Activated CD8-positive, alpha-beta T cell treated with anti-CD3 and anti-CD28 coated beads, Interleukin-2, amount 10 ng/mL, durations not matched to agents 7 days and 5 days (primary cell): ENCODE results near the gene SGPL1. TPM values are rescaled to one million over a fixed set of nuclear protein-coding genes. Genes with fewer than 3 reads are reported as not detected.

Source experiments
- ATAC-seq: fragments of 150-1000 bp; cut with Tn5 transposase; one replicate; pipeline ENCODE4 v1.10.0; 2021; ENCODE audit warnings: moderate library complexity
- CTCF ChIA-PET: fragments of 350-600 bp; sonication (Branson Sonifier 250); formaldehyde crosslinking; loops from one replicate; lab custom pipeline; 2021; ENCODE audit warnings: antibody characterized with exemption; lab: Charles Lee
- POLR2A ChIA-PET: fragments of 350-600 bp; sonication (Branson Sonifier 250); formaldehyde crosslinking; loops from one replicate; lab custom pipeline; 2021; ENCODE audit warnings: antibody characterized with exemption; lab: Charles Lee
- DNase-seq: peaks from one replicate; pipeline ENCODE4 v3.0.0-alpha.2; 2020
- H3K27ac Mint-ChIP-seq: one replicate; pipeline ENCODE4 v1.8.0; 2021; ENCODE audit warnings: mild to moderate bottlenecking, mixed read lengths
- H3K27me3 Mint-ChIP-seq: one replicate; pipeline ENCODE4 v1.8.0; 2021; ENCODE audit warnings: low read depth, mixed read lengths
- H3K36me3 Mint-ChIP-seq: one replicate; pipeline ENCODE4 v1.8.0; 2021; ENCODE audit warnings: low read depth, mixed read lengths
- H3K4me1 Mint-ChIP-seq: one replicate; pipeline ENCODE4 v1.8.0; 2021; ENCODE audit warnings: low read depth, mixed read lengths
- H3K4me3 Mint-ChIP-seq: one replicate; pipeline ENCODE4 v1.8.0; 2021; ENCODE audit warnings: mild to moderate bottlenecking, mixed read lengths
- H3K9me3 Mint-ChIP-seq: one replicate; pipeline ENCODE4 v1.8.0; 2022; ENCODE audit warnings: mixed read lengths; ENCODE audit not compliant: insufficient read depth
- total RNA-seq, 2 experiments: library from RNA; stranded (reverse); gene quantifications; one replicate each; pipeline ENCODE4 v1.2.3, GENCODE V29; 2021

Gene SGPL1
- total RNA-seq, 2 experiments from 2014 or later: 22.2 to 28.0 TPM

DNA sequence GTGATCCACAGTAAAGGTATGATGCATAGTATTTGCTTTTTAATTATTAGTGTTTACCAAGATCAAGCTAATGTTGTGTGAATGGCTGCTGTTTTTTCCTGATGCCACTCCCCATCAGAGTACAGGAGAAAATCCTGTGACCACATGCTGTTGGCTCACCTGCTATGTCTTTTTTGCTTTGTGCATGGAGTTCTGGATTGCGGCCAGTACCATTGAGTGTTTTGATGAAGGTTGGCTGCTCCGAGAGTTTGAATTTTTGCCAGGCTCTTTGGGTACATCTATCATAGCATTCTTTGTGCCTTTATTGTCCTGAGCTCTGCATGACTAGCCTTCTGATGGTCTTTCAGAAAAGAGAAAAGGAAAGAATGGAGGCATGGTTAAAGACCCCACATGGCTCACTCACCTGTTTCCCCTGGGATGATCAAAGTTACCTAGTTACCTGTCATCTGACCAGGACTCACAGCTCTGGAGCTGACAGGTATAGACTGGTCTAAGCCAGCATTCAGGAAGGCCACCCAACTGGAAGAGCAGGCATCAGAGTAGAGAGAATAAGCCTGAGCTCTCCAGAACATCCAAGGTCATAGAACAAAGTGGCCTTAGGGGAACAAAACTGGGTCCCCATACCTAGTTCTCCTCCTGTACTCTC, 11.8 kb upstream of the SGPL1 start:
- ATAC-seq (no peak), DNase-seq (no peak)
- Mint-ChIP-seq H3K4me3 (no peak overlapping the region), H3K27me3 (peaks cover 23% of the 10 kb centered on the region), H3K4me1 (no peaks in the 10 kb centered on the region), H3K27ac (no peak overlapping the region), H3K9me3 (no peaks in the 10 kb centered on the region), H3K36me3 (no peaks in the 10 kb centered on the region)
- ChIA-PET CTCF (no interaction called here), POLR2A (no interaction called here)

DNA sequence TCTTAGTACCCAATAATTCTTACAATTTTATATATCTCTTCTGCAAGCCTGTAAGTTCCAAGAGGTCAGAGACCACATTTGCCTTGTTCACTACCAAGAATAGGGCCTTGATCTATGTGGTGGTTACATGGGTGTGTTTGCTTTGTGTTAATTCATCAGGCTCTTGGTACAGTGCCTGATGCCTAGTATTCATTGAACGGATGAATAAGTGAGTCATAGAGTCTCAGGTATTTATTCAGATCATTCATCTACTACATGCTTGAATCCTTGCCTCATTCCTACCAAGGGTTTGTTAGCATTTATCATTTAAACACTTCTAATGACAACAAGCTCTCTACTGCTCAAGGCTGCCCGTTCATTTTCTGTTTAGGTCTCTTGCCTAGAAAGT, 11.3 kb upstream of the SGPL1 start:
- Mint-ChIP-seq H3K27ac (no peak overlapping the region), H3K36me3 (no peaks in the 10 kb centered on the region), H3K27me3 (peaks cover 19% of the 10 kb centered on the region), H3K9me3 (no peaks in the 10 kb centered on the region), H3K4me3 (no peak overlapping the region), H3K4me1 (no peaks in the 10 kb centered on the region)
- ATAC-seq: no peak
- ChIA-PET POLR2A (no interaction called here), CTCF (no interaction called here)
- DNase-seq: no peak

DNA sequence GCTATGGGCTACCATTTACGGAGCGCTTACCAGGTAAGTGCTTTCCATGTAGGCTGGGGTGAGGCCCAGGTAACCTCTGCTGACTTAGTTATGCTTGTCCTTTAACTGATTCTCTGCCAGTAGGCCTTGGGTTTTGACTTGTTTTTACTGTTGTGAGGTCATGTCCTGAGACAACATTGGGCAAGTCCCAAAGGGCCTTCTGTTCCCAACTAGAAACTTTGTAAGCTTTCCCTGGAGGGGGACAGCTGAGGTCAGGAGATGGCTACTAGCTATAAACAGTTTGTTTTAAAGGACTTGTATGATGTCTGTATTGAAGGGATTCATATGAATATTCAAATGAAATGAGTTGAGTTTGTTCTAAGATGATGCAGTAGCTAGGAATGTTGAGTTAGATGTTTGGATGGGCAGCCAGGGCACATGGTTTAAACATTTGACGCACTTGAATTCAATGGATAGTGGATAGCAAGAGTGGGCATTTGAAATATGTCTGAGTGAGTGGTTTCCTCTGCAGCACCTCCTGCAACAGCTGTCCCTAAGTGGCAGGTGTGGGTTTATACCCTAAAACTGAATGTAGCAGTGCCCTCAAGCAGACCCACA, 10.0 kb upstream of the SGPL1 start:
- POLR2A ChIA-PET: no interaction called here
- Mint-ChIP-seq H3K27ac (no peak overlapping the region), H3K4me1 (no peaks in the 10 kb centered on the region), H3K9me3 (no peaks in the 10 kb centered on the region), H3K27me3 (peaks cover 17% of the 10 kb centered on the region), H3K36me3 (no peaks in the 10 kb centered on the region), H3K4me3 (no peak overlapping the region)
- ATAC-seq (no peak), DNase-seq (no peak)
- CTCF ChIA-PET: interaction anchor here (1.9 kb wide), 1 partner anchor 11 kb away, joined by 5 read pairs; the partner anchor contains the start of gene SGPL1

DNA sequence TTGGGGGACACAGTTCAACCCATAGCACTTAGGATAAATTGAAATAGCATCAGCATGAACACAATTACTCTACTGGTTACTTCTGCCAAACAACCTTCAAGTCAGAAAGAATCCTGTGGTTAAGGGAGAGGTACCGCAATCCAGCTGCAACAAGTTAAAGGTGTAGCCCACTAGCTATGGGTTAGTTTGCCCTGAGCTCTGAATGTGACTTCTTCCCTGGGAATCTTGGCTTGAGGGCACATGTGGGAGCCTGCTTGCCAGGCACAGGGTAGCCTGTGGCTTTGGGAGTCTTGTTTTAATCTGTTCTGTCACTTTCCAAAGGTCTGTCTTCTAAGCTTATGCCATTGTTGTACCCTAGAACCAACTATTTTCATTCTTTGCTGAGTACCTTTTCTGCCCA, 8.9 kb upstream of the SGPL1 start:
- DNase-seq: no peak
- POLR2A ChIA-PET: no interaction called here
- Mint-ChIP-seq H3K4me3 (no peak overlapping the region), H3K36me3 (no peaks in the 10 kb centered on the region), H3K27me3 (peaks cover 15% of the 10 kb centered on the region), H3K4me1 (no peaks in the 10 kb centered on the region), H3K9me3 (no peaks in the 10 kb centered on the region), H3K27ac (no peak overlapping the region)
- no peak for ATAC-seq
- CTCF ChIA-PET: interaction anchor here (1.9 kb wide), 1 partner anchor 10 kb away, joined by 5 read pairs; the partner anchor contains the start of gene SGPL1

- no peak overlapping the region for H3K27ac Mint-ChIP-seq
- H3K9me3 Mint-ChIP-seq: no peaks in the 10 kb centered on the region
- H3K27me3 Mint-ChIP-seq: peaks cover 10% of the 10 kb centered on the region
- H3K4me1 Mint-ChIP-seq: no peaks in the 10 kb centered on the region
- ATAC-seq (no peak), DNase-seq (no peak)
- no peaks in the 10 kb centered on the region for H3K36me3 Mint-ChIP-seq
- CTCF ChIA-PET: interaction anchor here (1.9 kb wide), 1 partner anchor 9 kb away, joined by 5 read pairs; the partner anchor contains the start of gene SGPL1
- POLR2A ChIA-PET: no interaction called here
- H3K4me3 Mint-ChIP-seq: no peak overlapping the region
These were observed 8.2 kb upstream of the SGPL1 start for GRCh38 chr10:70807556-70807955.

DNA sequence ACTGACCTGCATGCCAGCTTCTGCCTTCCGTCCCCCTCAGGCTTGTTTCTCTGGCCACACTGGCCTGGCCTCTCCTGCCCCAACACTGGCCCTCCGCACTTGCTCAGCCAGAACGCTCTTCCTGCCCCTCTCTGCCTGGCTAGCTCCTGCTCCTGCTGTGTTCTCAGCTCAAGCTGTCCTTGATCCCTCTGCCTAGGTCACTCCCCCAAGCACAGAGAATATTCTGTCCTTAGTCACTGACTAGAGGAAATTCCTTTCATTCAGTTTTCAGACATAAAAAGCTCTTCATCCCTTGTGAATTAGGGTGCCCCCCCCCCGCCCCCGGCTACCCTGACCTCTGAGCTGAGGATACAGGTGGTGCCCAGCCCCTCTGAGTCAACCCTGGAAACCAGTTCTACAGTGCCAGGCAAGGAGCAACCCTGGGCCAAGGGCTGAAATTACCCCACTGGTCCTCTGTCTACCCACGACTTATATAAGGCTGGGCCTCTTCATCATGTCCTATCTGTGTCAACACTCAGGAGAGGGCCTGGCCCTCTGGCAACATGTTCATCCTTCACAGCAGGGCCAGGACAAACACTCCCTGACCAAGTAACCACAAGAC, 6.6 kb upstream of the SGPL1 start:
- Mint-ChIP-seq H3K4me3 (no peak overlapping the region), H3K27me3 (peaks cover 8% of the 10 kb centered on the region), H3K4me1 (no peaks in the 10 kb centered on the region), H3K36me3 (no peaks in the 10 kb centered on the region), H3K27ac (no peak overlapping the region), H3K9me3 (no peaks in the 10 kb centered on the region)
- no peak for ATAC-seq
- ChIA-PET CTCF (interaction anchor here (0.7 to 1.5 kb wide), 2 partner anchors 69 to 259 kb away, joined by 3 read pairs; no protein-coding TSS in a partner anchor), POLR2A (no interaction called here)
- no peak for DNase-seq

GRCh38 chr10:70809726-70810125, 6.0 kb upstream of the SGPL1 start:
- Mint-ChIP-seq H3K4me3 (no peak overlapping the region), H3K4me1 (no peaks in the 10 kb centered on the region), H3K36me3 (no peaks in the 10 kb centered on the region), H3K27ac (no peak overlapping the region), H3K27me3 (peaks cover 8% of the 10 kb centered on the region), H3K9me3 (no peaks in the 10 kb centered on the region)
- ChIA-PET POLR2A (no interaction called here), CTCF (interaction anchor here (0.7 to 1.5 kb wide), 3 partner anchors 69 to 259 kb away, joined by 3 to 4 read pairs (median 3); no protein-coding TSS in a partner anchor)
- ATAC-seq: no peak
- no peak for DNase-seq

DNA sequence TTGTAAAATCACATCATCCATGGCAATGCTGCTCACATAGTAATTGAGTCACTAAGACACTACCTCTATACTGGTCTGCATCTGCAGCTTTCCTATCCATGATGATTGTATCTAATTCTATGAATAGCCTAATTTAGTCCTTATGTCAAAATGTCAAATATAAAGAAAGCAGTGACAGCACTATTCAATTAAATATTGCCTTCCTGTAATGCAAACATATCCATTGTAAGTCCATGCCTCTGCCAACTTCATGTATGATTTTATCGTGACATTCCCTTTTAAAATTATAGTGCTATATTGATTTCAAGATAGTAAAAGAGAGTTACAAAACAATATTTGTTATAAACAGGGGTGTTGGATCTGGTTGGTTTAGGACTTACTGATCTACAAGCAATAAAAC, 4.8 kb upstream of the SGPL1 start:
- CTCF ChIA-PET: interaction anchor here (1.3 kb wide), 1 partner anchor 252 kb away, joined by 4 read pairs; no protein-coding TSS in a partner anchor
- Mint-ChIP-seq H3K36me3 (no peaks in the 10 kb centered on the region), H3K4me1 (peaks cover 5% of the 10 kb centered on the region), H3K4me3 (no peak overlapping the region), H3K27ac (no peak overlapping the region), H3K9me3 (no peaks in the 10 kb centered on the region), H3K27me3 (peaks cover 3% of the 10 kb centered on the region)
- ATAC-seq: no peak
- no peak for DNase-seq
- POLR2A ChIA-PET: no interaction called here

GRCh38 chr10:70811881-70812280, 3.9 kb upstream of the SGPL1 start:
- H3K36me3 Mint-ChIP-seq: no peaks in the 10 kb centered on the region
- ChIA-PET POLR2A (interaction anchor here (0.7 kb wide), 1 partner anchor 14 kb away, joined by 3 read pairs; no protein-coding TSS in a partner anchor), CTCF (interaction anchor here (1.2 kb wide), 1 partner anchor 253 kb away, joined by 4 read pairs; no protein-coding TSS in a partner anchor)
- H3K4me1 Mint-ChIP-seq: peaks cover 10% of the 10 kb centered on the region
- no peak overlapping the region for H3K4me3 Mint-ChIP-seq
- H3K27ac Mint-ChIP-seq: no peak overlapping the region
- peaks cover 3% of the 10 kb centered on the region for H3K27me3 Mint-ChIP-seq
- H3K9me3 Mint-ChIP-seq: no peaks in the 10 kb centered on the region
- DNase-seq: no peak
- ATAC-seq: no peak

DNA sequence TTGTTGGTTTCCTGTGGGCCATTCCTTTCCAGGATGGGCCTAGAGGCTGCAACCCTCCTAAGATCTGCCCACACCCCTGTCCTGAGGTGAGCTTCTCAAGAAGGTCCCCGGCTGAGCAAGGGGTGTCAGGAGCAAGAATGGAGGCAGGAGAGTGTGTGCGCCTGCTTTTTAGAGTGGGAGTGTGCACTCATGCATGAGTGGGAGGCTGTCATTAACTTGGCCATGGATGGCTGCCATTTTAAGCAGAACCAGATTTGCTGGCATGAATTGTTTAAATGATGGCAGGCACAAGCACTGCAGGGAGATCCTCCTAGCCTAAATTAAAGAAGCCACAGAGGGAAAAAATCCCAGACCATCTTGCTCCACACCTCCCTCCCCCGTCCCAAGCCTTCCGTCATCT, 2.9 kb upstream of the SGPL1 start:
- peaks cover 15% of the 10 kb centered on the region for H3K4me1 Mint-ChIP-seq
- no peak overlapping the region for H3K27ac Mint-ChIP-seq
- ChIA-PET POLR2A (interaction anchor here (0.7 kb wide), 1 partner anchor 15 kb away, joined by 3 read pairs; no protein-coding TSS in a partner anchor), CTCF (interaction anchor here (1.2 kb wide), 1 partner anchor 254 kb away, joined by 4 read pairs; no protein-coding TSS in a partner anchor)
- no peaks in the 10 kb centered on the region for H3K27me3 Mint-ChIP-seq
- H3K36me3 Mint-ChIP-seq: peaks cover 2% of the 10 kb centered on the region
- no peaks in the 10 kb centered on the region for H3K9me3 Mint-ChIP-seq
- ATAC-seq (no peak), DNase-seq (no peak)
- no peak overlapping the region for H3K4me3 Mint-ChIP-seq

DNA sequence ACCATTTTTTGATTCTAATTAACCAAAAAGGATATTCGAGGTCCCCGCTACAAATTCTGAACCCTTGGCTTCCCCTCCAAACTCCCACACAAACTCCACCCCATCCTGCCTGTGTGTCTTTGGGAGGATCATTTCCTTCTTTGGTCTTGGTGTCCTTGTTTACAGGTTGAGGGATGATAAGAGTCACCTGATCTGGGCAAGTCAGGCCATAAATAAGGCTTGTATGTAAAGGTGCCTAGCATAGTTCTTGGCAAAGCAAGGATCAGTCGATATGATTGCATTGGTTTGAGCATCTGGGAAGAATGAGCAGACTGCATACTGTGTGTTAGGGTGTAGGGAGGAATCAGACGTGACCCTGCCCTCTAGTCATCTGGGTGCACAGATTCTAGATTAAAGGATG, 1.6 kb upstream of the SGPL1 start:
- Mint-ChIP-seq H3K27me3 (no peaks in the 10 kb centered on the region), H3K4me3 (no peak overlapping the region), H3K36me3 (peaks cover 2% of the 10 kb centered on the region), H3K9me3 (no peaks in the 10 kb centered on the region), H3K4me1 (peaks cover 15% of the 10 kb centered on the region), H3K27ac (no peak overlapping the region)
- ATAC-seq: no peak
- CTCF ChIA-PET: interaction anchor here (0.9 kb wide), 1 partner anchor 45 kb away, joined by 3 read pairs; no protein-coding TSS in a partner anchor
- POLR2A ChIA-PET: no interaction called here
- no peak for DNase-seq
